Mesenchymal stem cell (in vitro differentiated cells and primary cell): ENCODE measurements around the gene CEP128.
"Not testable (repeated sequence)": the region's sequence is repeated elsewhere in the genome, so short reads cannot be mapped to it uniquely, and the experiment has no call there.

ENCODE experiments used
- DNase-seq: peaks from one replicate; pipeline ENCODE4 v3.0.0-alpha.2; 2013
- H2AFZ ChIP-seq: one replicate; pipeline ENCODE4 v1.6.1; 2013; ENCODE audit warnings: low read depth, mild to moderate bottlenecking, control low read depth, inconsistent platforms, low read length, moderate library complexity
- H2AK5ac ChIP-seq: 2 replicates; pipeline ENCODE4 v1.6.1; 2013; ENCODE audit warnings: low read length, moderate library complexity, mild to moderate bottlenecking, inconsistent platforms; ENCODE audit not compliant: severe bottlenecking
- H2BK120ac ChIP-seq: one replicate; pipeline ENCODE4 v1.6.1; 2013; ENCODE audit warnings: low read depth, mild to moderate bottlenecking, inconsistent platforms, low read length, moderate library complexity
- H2BK12ac ChIP-seq, 2 experiments: one replicate each; pipeline ENCODE4 v1.6.1; 2013; ENCODE audit warnings: inconsistent platforms in 2 of 2, low read length in 2 of 2, mild to moderate bottlenecking in 2 of 2, moderate library complexity in 2 of 2, control low read depth in 1 of 2
- H2BK15ac ChIP-seq: one replicate; pipeline ENCODE4 v1.6.1; 2013; ENCODE audit warnings: mild to moderate bottlenecking, low read depth, inconsistent platforms; ENCODE audit not compliant: poor library complexity, severe bottlenecking
- H2BK5ac ChIP-seq: 2 replicates; pipeline ENCODE4 v1.6.1; 2013; ENCODE audit warnings: low read depth, mild to moderate bottlenecking, low read length, control low read depth, inconsistent platforms; ENCODE audit not compliant: poor library complexity, severe bottlenecking
- H3K14ac ChIP-seq, 2 experiments: one replicate each; pipeline ENCODE4 v1.6.1; 2013; ENCODE audit warnings: inconsistent platforms in 2 of 2, low read length in 2 of 2, control low read depth in 1 of 2, mild to moderate bottlenecking in 1 of 2, moderate library complexity in 1 of 2
- H3K18ac ChIP-seq, 2 experiments: one replicate each; pipeline ENCODE4 v1.6.1; 2013; ENCODE audit warnings: inconsistent platforms in 2 of 2, low read length in 2 of 2, control low read depth in 1 of 2, low read depth in 1 of 2, mild to moderate bottlenecking in 1 of 2
- H3K23ac ChIP-seq, 2 experiments: one replicate each; pipeline ENCODE4 v1.6.1; 2013; ENCODE audit warnings: inconsistent platforms in 2 of 2, low read length in 2 of 2, mild to moderate bottlenecking in 2 of 2, moderate library complexity in 2 of 2, control low read depth in 1 of 2
- H3K27ac ChIP-seq: 2 replicates; pipeline ENCODE4 v1.5.1; 2013; ENCODE audit warnings: mild to moderate bottlenecking, moderate library complexity, low read length, control low read depth, inconsistent platforms; ENCODE audit not compliant: poor library complexity, severe bottlenecking
- H3K27me3 ChIP-seq, 2 experiments: 2 replicates each; pipeline versions ENCODE4 v1.6.1 to v1.7.0; 2013; ENCODE audit warnings: low read length in 2 of 2, mild to moderate bottlenecking in 2 of 2, moderate library complexity in 2 of 2, control low read depth in 1 of 2, inconsistent platforms in 1 of 2; ENCODE audit not compliant: control insufficient read depth in 1 of 2, insufficient read depth in 1 of 2
- H3K36me3 ChIP-seq, 2 experiments: 2 replicates each; pipeline versions ENCODE4 v1.6.1 to v1.7.0; 2013; ENCODE audit warnings: low read length in 2 of 2, control low read depth in 1 of 2, inconsistent platforms in 1 of 2, low read depth in 1 of 2, mild to moderate bottlenecking in 1 of 2; ENCODE audit not compliant: insufficient read depth in 2 of 2, control insufficient read depth in 1 of 2
- H3K4ac ChIP-seq, 2 experiments: one replicate each; pipeline ENCODE4 v1.6.1; 2013; ENCODE audit warnings: inconsistent platforms in 2 of 2, low read length in 2 of 2, mild to moderate bottlenecking in 2 of 2, moderate library complexity in 2 of 2, control low read depth in 1 of 2, low read depth in 1 of 2
- H3K4me1 ChIP-seq: 2 replicates; pipeline ENCODE4 v1.6.1; 2013; ENCODE audit warnings: low read depth, low read length, control low read depth; ENCODE audit not compliant: control insufficient read depth, insufficient read depth
- H3K4me2 ChIP-seq: 2 replicates; pipeline ENCODE4 v1.6.1; 2013; ENCODE audit warnings: low read length, mild to moderate bottlenecking, inconsistent platforms; ENCODE audit not compliant: poor library complexity, severe bottlenecking
- H3K4me3 ChIP-seq, 2 experiments: 2 replicates each; pipeline versions ENCODE4 v1.5.1 to v1.7.0; 2013; ENCODE audit warnings: low read length in 2 of 2, mild to moderate bottlenecking in 2 of 2, control low read depth in 1 of 2, low read depth in 1 of 2; ENCODE audit not compliant: insufficient read depth in 1 of 2
- H3K79me1 ChIP-seq: replicated peaks from 2 replicates; pipeline ENCODE4 v1.6.1; 2013; ENCODE audit warnings: mild to moderate bottlenecking, control low read depth, low read length, inconsistent platforms; ENCODE audit not compliant: poor library complexity, severe bottlenecking
- H3K9ac ChIP-seq: 2 replicates; pipeline ENCODE4 v1.7.0; 2013; ENCODE audit warnings: mild to moderate bottlenecking, low read length, moderate library complexity
- H3K9me3 ChIP-seq: 2 replicates; pipeline ENCODE4 v1.7.0; 2013; ENCODE audit warnings: mild to moderate bottlenecking, low read length; ENCODE audit not compliant: control insufficient read depth
- H4K8ac ChIP-seq: one replicate; pipeline ENCODE4 v1.6.1; 2013; ENCODE audit warnings: inconsistent platforms, mild to moderate bottlenecking, low read length, moderate library complexity
- H4K91ac ChIP-seq: one replicate; pipeline ENCODE4 v1.6.1; 2013; ENCODE audit warnings: mild to moderate bottlenecking, low read length, inconsistent platforms
- WGBS: methylation state at CpG from one replicate; pipeline ENCODE4 v1.1.7; 2013; ENCODE audit warnings: mixed read lengths; 5-methylcytosine and 5-hydroxymethylcytosine counted together

CEP128 gene

DNA sequence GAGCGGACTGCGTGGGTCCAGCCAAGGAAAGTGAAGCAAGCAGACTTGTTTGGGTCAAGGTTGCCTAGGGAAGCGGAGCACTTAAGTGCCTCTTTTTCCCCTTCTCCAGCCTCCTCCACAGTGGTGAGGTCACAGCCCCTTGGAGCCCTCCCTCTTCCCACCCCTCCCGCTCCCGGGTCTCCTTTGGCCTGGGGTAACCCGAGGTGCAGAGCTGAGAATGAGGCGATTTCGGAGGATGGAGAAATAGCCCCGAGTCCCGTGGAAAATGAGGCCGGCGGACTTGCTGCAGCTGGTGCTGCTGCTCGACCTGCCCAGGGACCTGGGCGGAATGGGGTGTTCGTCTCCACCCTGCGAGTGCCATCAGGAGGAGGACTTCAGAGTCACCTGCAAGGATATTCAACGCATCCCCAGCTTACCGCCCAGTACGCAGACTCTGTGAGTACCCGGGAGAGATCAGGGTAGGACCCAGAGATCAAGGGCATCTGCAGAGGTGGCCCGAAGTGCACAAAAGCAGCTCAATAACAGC lies 13.9 kb upstream of the CEP128 start, which contains the start of gene TSHR:
Gene TSHR, plus strand, starts transcription at position 206 of the 526 bp plus-strand sequence. Its CDS starts 60 bp downstream, at position 266.
- H2BK5ac ChIP-seq, result no peak within 1 kb of the TSS
- WGBS, result 17% methylated on average over 19 of the region's 21 CpGs

DNA sequence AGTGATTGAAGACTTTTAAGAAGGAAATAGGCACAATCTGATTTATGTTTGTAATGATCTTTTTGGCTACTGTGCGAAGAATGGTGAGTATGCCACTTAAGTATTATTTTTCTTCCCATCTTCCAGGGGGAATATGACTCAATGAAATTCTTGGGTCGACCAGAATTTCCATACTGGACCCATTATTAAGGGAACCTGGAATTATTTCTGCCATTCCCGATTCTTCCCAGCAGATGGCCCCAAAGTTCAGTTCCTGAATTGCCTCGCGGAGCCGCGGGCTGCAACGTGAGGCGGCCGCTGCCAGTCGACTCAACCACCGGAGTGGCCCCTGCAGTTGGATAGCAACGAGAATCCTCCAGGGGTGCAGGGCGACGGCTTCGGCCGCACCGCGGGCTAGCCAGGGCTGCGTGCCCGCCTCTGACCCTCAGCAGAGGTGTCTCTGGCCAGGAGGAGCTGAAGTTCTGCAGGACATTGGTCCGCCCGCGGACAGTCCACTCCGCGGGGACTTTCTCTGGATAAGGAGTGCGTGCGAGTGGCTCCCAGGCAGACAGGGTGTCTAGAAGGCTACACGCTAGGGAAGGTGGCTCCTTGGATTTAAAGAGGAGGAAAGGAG lies 13.3 kb upstream of the CEP128 start:
- peaks cover 3% of the 10 kb centered on the region for H3K9me3 ChIP-seq
- H2AK5ac ChIP-seq, result no peak overlapping the region
- peak overlapping the region; percentile 84 for H3K4me2 ChIP-seq
- H2BK12ac ChIP-seq, result no peak overlapping the region
- H2BK15ac ChIP-seq, result no peak overlapping the region
- H2BK5ac ChIP-seq, result no peak overlapping the region
- no peak overlapping the region for H2BK120ac ChIP-seq
- WGBS, result under 1% methylated on average over 29 of the region's 29 CpGs
- H4K8ac ChIP-seq, result no peak overlapping the region
- no peak overlapping the region for H3K27ac ChIP-seq
- DNase-seq, result peak; percentile 83
- H3K79me1 ChIP-seq, result no peaks in the 10 kb centered on the region
- H4K91ac ChIP-seq, result no peak overlapping the region
- peaks cover 10% of the 10 kb centered on the region for H3K4me1 ChIP-seq
- H3K27me3 ChIP-seq, result peaks cover 33 to 54% of the 10 kb centered on the region in 2 experiments
- H3K36me3 ChIP-seq, result no peaks in the 10 kb centered on the region
- H3K4ac ChIP-seq, result no peak overlapping the region
- H3K4me3 ChIP-seq, result peak overlapping the region; percentile 43 to 76
- no peak overlapping the region for H3K14ac ChIP-seq
- peak overlapping the region; percentile 91 for H2AFZ ChIP-seq
- H3K23ac ChIP-seq, result no peak overlapping the region
- peak overlapping the region; percentile 82 for H3K9ac ChIP-seq
- no peak overlapping the region for H3K18ac ChIP-seq

More for the DNA sequence above, 13.9 kb upstream of the CEP128 start, which contains the start of gene TSHR:
- H3K23ac ChIP-seq, result peak within 1 kb of the TSS in 1 of 2 experiments; percentile 1
- peaks cover 10% of the 10 kb centered on the region for H3K4me1 ChIP-seq
- no peaks in the 10 kb centered on the region for H3K36me3 ChIP-seq
- H3K4me2 ChIP-seq, result peak within 1 kb of the TSS; percentile 84
- H3K79me1 ChIP-seq, result no peaks in the 10 kb centered on the region
- H3K14ac ChIP-seq, result peak within 1 kb of the TSS in 1 of 2 experiments; percentile 59
- H4K91ac ChIP-seq, result no peak within 1 kb of the TSS
- H2AFZ ChIP-seq, result peak within 1 kb of the TSS; percentile 91
- peaks cover 3% of the 10 kb centered on the region for H3K9me3 ChIP-seq
- H4K8ac ChIP-seq, result no peak within 1 kb of the TSS
- peak within 1 kb of the TSS; percentile 82 for H3K9ac ChIP-seq
- H3K27ac ChIP-seq, result no peak within 1 kb of the TSS
- no peak within 1 kb of the TSS for H2BK120ac ChIP-seq
- H3K4ac ChIP-seq, result no peak within 1 kb of the TSS
- H3K18ac ChIP-seq, result no peak within 1 kb of the TSS
- DNase-seq, result peak; percentile 56
- no peak within 1 kb of the TSS for H2AK5ac ChIP-seq
- no peak within 1 kb of the TSS for H2BK12ac ChIP-seq
- H3K4me3 ChIP-seq, result peak within 1 kb of the TSS; percentile 43 to 76
- peaks cover 33 to 49% of the 10 kb centered on the region in 2 experiments for H3K27me3 ChIP-seq
- H2BK15ac ChIP-seq, result no peak within 1 kb of the TSS

DNA sequence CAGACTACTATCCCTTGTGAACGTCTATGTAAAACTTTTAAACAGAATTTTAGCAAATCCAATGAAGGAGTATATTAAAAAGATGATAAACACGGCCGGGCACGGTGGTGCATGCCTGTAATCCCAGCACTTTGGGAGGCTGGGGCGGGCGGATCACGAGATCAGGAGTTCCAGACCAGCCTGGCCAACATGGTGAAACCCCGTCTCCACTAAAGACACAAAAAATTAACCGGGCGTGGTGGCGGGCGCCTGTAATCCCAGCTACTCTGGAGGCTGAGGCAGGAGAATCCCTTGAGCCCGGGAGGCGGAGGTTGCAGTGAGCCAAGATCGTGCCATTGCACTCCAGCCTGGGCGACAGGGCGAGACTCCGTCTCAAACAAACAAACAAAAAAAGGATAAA lies 11.7 kb upstream of the CEP128 start:
- WGBS, result 91% methylated on average over 17 of the region's 18 CpGs
- not testable (repeated sequence) for H3K23ac ChIP-seq, H3K4me1 ChIP-seq, H3K27ac ChIP-seq, H3K4me2 ChIP-seq, H2AK5ac ChIP-seq, H3K18ac ChIP-seq, H3K9ac ChIP-seq, H3K4ac ChIP-seq, H3K9me3 ChIP-seq, H2BK5ac ChIP-seq, H2BK12ac ChIP-seq, H3K79me1 ChIP-seq, H2BK15ac ChIP-seq, H3K4me3 ChIP-seq, H4K91ac ChIP-seq, H3K36me3 ChIP-seq, H4K8ac ChIP-seq, H2AFZ ChIP-seq, H2BK120ac ChIP-seq, DNase-seq, H3K14ac ChIP-seq
- H3K27me3 ChIP-seq, result peaks cover 28 to 51% of the 10 kb centered on the region in 2 experiments

DNA sequence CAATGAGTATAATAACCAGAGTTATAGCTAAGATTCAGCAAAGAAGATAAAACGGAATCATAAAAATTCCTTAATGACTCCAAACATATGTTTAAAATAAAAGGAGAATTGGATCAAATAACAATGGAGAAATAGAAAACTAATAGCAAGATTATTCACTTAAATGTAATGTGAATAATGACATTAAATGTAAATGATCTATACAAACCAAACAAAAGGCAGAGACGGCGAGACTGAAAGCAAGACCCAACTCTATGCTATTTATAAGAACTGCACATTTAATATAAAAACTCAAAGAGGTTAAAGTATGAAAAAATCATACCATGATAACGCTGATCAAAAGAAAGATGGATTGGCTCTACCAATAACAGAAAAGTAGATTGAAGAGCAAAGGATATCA lies 10.0 kb upstream of the CEP128 start:
- Histone ChIP-seq H3K9ac (no peak overlapping the region), H2BK12ac (no peak overlapping the region), H2AFZ (no peak overlapping the region), H3K27ac (no peak overlapping the region), H2BK15ac (no peak overlapping the region), H3K4me1 (peaks cover 10% of the 10 kb centered on the region), H3K4me3 (no peak overlapping the region), H2AK5ac (no peak overlapping the region), H2BK120ac (no peak overlapping the region), H3K18ac (no peak overlapping the region), H3K23ac (no peak overlapping the region), H3K4ac (no peak overlapping the region), H3K9me3 (peaks cover 3% of the 10 kb centered on the region), H2BK5ac (no peak overlapping the region), H3K36me3 (no peaks in the 10 kb centered on the region), H4K91ac (no peak overlapping the region), H3K27me3 (peaks cover 15 to 33% of the 10 kb centered on the region in 2 experiments), H4K8ac (no peak overlapping the region), H3K79me1 (no peaks in the 10 kb centered on the region), H3K4me2 (no peak overlapping the region), H3K14ac (no peak overlapping the region)
- DNase-seq, result no peak
- no CpG with 5 or more reads among the region's 4 CpGs for WGBS
